Activated CD4-positive, alpha-beta T cell treated with anti-CD3 and anti-CD28 coated beads for 1 hour (primary cell): ENCODE data around the gene TLE7.

ENCODE experiments used
- DNase-seq: peaks from one replicate; pipeline ENCODE4 v3.0.0-alpha.2; 2020

Gene TLE7

DNA sequence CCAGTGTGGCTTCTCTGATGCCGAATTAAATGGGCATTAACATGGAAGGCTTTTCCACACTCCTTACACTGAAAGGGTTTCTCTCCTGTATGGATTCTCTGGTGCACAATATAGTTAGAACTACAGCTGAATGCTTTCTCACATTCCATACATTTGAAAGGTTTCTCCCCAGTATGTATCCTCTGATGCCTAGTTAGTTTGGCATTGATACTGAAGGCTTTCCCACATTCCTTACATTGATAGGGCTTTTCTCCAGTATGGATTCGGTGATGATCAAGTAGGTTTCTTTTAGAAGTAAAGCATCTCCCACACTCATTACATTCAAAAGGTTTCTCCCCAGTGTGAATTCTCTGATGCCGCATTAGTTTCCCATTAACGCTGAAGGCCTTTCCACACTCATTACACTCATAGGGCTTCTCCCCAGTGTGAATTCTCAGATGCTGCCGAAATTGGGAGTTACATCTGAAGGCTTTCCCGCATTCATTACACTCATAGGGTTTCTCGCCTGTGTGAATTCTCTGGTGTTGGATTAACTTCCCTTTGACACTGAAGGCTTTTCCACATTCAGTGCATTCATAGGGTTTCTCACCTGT lies 6.5 kb upstream of the TLE7 start:
- no peak for DNase-seq

- DNase-seq = no peak
Observed at GRCh38 chr16:71443714-71444113, 1.9 kb upstream of the TLE7 start.

DNA sequence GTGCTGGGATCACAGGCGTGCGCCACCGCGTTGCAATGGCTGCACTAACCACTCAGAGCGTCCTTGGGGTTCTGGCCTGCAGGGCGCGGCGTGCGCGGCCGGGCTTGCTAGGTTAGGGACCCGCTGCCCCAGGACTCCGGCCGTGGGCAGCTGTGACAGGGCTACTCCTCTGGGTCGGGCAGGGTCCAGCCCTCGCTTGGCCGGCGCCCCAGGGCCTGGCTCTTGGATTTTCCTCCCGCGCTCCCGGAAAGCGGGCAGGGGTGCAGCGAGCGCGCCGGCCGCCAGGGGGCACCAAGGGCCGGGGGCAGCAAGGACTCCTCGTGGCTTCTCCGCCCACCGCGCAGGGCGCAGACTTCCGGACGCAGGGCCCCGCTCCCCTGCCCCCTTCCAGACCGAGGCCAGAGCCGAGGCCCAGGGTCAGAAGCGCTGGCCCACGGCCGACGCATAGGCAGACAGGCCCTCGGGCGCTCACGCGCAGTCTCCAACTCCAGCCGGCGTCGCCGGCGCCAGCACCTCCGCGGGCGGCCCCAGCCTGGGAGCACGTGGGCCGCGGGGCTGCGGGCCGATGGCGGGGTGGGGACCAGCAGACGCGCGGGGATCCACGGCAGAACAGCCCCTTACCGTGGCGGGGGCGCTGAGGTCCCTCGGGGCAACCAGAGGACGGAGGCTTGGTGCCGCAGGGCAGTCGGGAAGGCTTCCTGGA lies 355 bp downstream of the TLE7 start:
- DNase-seq = no peak

DNA sequence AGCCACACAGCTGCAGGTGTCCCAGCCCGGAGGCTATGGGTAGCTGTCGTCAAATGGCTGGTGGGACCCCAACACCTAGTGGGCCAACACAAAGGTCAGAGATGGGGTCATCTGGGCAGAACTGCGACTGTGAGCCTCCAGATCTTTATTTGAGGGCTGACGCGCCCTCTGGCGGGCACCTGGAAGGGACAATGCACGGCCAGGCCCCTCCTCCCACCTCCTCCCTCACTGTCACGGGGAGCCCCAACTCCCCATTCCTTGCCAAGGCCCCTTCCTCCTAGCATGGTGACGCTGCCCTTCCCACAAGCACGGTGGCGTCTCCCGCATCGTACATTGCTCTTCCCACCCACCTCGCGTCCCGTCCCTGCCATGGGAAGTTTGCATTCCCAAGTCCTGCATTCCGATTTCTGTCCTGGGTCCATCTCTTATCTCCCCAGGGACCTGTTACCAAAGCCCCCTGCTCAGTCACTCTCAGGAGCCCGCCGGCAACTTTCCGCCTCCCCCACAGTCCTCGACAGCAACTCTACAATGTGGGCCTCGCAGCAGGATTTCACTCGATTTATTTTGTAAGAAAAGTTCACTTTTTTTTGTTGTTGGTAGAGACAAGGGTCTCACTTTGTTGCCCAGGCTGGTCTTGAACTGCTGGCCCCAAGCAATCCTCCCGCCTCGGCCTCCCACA lies 1.0 kb downstream of the TLE7 start:
- no peak for DNase-seq

DNA sequence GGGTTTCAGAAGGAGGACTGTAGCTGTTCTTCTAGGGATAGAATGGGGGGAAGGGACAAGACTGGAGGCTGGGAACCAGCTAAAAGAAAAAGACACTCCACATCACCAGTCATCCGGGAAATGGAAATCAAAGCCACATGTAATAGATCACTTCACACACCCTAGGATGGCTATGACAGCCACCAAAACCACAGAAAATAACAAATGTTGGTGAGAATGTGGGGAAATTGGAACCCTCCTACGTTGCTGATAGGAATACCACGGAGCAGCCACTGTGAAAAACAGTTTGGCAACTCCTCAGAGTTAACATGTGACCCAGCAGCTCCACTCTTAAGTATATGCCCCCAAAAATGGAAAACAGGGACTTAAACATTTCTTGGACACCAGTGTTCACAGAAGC lies 2.3 kb downstream of the TLE7 start:
- no peak for DNase-seq

GRCh38 chr16:71436473-71436872 lies 5.4 kb downstream of the TLE7 start:
- no peak for DNase-seq

GRCh38 chr16:71432906-71433305 lies 8.9 kb downstream of the TLE7 start:
- DNase-seq = no peak

DNA sequence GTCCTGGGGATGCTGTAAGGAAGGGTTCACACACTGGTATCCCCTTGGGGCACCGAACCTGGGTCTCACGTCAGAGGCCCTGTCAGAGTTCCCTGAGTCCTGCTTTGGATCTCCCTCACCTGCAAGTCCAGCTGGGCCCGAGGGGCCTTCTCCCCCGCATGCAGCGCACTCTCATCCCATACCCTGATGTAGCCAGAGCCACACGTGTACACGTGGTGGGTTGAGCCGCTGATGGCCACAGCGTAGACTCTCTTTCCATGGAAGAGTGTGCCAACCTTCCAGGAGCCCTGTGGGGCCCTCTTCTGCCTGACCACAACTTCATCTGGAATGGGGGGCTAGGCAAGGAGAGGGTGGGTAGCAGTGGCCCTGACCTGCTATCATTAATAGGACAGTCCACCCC lies 9.9 kb downstream of the TLE7 start:
- no peak for DNase-seq

DNA sequence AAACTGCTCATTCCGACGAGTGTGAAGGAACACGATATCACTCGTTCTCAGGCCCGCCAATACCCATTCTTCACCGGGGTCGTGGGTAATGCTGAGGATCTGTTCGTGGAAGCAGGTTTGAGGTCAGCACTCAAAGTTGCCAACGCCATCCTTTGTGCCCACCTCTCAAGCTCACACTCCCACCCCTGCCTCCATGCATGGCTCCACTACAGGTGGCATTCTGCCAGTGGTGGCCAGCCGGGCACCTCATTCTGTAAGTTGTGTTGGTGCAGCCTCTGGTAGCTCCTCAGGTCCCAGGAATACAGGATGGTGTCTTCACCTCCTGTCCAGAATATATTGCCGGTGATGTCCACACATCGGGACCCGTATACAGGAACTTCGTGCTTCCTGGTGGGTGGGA lies 10.7 kb downstream of the TLE7 start:
- DNase-seq = no peak

DNA sequence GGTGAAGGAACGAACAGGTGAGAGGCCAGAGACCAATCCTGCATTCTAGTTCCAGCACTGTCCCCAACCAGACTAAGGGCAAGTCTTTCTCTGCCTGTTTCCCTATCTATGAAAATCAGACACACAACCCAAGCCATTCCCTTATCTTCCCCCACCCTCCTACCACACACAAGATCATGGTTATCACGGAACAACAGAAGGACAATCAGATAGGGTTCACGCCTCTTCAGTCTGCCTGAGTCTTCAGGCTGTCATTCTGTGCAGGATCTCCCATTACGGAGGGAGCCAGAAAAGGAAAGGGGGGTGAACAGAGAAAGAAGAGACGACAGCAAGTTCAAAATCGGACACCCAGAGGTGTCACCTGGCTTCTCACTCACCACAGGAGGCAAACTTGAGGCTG lies 11.1 kb downstream of the TLE7 start:
- no peak for DNase-seq

- DNase-seq = no peak
Observed at GRCh38 chr16:71429581-71429980, 12.3 kb downstream of the TLE7 start.

GRCh38 chr16:71428883-71429282 lies 13.0 kb downstream of the TLE7 start:
- no peak for DNase-seq

GRCh38 chr16:71428385-71428784 lies 13.5 kb downstream of the TLE7 start:
- no peak for DNase-seq

GRCh38 chr16:71426880-71427615 lies 14.8 kb downstream of the TLE7 start:
- no peak for DNase-seq

DNA sequence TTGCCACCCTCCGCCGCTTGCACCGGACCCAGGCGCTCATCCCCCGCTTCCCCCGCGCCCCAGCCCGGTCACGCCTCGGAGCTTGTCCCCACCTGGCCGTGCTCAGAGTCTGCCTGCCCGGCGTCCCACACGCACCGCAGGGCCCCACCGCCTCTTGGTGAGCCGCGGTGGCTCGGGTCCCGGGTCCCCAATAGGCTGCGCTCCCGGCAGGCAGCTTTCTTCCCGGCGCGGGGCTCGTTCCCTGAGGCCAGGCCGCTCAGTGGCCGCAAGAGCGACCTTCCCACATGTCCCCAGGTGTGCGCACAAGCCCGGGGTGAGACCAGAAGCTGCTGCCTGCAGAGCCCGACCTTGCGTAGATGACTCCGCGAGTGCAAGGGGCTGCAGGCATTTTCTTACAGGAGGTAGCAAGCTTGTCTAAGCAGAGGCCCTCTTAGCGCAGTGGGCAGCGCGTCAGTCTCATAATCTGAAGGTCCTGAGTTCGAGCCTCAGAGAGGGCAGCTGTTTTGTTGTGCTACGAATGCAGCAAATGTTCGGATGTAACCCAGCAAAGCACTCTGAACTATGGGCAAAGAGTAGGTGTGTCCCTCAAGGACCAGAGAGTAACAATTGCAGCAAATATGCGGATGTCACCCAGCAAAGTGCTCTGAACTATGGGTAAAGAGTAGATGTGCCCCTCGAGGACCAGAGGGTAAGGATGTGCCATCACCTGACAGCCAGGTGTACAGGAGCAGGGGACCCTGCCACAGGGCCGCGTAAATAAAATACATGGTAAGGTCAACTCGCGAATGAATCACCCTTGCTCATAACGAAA lies 15.6 kb downstream of the TLE7 start:
- no peak for DNase-seq

GRCh38 chr16:71425746-71426068 lies 16.1 kb downstream of the TLE7 start:
- DNase-seq = no peak

- no peak for DNase-seq
Observed at GRCh38 chr16:71424626-71425025, 17.2 kb downstream of the TLE7 start.

GRCh38 chr16:71423865-71424264 lies 18.0 kb downstream of the TLE7 start:
- no peak for DNase-seq

DNA sequence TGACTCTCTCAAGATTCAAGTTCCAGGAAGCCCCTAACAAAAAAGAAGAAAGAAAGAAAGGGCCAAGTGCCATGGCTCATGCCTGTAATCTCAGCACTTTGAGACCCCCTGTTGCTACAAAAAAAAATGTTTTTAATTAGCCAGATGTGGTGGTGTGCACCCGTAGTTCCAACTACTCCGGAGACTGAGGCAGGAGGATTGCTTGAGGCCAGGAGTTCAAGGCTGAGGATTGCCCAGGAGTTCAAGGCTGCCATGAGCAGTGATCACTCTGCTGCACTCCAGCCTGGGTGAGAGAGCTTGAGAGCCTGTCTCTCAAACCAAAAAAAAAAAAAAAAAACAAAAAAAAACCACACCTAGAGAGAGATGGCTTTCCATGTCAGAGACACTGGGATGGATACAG lies 18.8 kb downstream of the TLE7 start:
- DNase-seq = no peak

GRCh38 chr16:71421911-71422310 lies 19.9 kb downstream of the TLE7 start:
- DNase-seq = no peak

- no peak for DNase-seq
Observed at GRCh38 chr16:71414038-71414437, 27.8 kb downstream of the TLE7 start.

- DNase-seq = no peak
Observed at GRCh38 chr16:71413341-71413740, 28.5 kb downstream of the TLE7 start.
